ENCODE data around the gene TMEM106C. TPM values are rescaled to one million over a fixed set of nuclear protein-coding genes. Genes with fewer than 3 reads are reported as not detected.

TMEM106C gene
- polyA plus RNA-seq, 1 donor from 2014 or later = 290 TPM

GRCh38 chr12:47943623-47944340 lies 19.6 kb upstream of the TMEM106C start:
- no peaks in the 10 kb centered on the region for H3K9me2 ChIP-seq (ENCODE audit: insufficient read depth, low read length)
- no peaks in the 10 kb centered on the region for H3F3A ChIP-seq (ENCODE audit: insufficient read depth, low read length, poor library complexity, severe bottlenecking)
- TF ChIP-seq, protein P1, sequence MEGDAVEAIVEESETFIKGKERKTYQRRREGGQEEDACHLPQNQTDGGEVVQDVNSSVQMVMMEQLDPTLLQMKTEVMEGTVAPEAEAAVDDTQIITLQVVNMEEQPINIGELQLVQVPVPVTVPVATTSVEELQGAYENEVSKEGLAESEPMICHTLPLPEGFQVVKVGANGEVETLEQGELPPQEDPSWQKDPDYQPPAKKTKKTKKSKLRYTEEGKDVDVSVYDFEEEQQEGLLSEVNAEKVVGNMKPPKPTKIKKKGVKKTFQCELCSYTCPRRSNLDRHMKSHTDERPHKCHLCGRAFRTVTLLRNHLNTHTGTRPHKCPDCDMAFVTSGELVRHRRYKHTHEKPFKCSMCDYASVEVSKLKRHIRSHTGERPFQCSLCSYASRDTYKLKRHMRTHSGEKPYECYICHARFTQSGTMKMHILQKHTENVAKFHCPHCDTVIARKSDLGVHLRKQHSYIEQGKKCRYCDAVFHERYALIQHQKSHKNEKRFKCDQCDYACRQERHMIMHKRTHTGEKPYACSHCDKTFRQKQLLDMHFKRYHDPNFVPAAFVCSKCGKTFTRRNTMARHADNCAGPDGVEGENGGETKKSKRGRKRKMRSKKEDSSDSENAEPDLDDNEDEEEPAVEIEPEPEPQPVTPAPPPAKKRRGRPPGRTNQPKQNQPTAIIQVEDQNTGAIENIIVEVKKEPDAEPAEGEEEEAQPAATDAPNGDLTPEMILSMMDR (IDR thresholded peaks at IDR 0.05; ENCODE audit: poor library complexity, severe bottlenecking) = no peak
- TF ChIP-seq EZH2 (IDR thresholded peaks at IDR 0.05; ENCODE audit: borderline replicate concordance, insufficient read depth, low read length, poor library complexity, severe bottlenecking) (no peak), RAD21 (conservative IDR thresholded peaks at IDR 0.05) (no peak), EP300 (conservative IDR thresholded peaks at IDR 0.05; ENCODE audit: poor library complexity, severe bottlenecking) (no peak), SMC3 (conservative IDR thresholded peaks at IDR 0.05; ENCODE audit: poor library complexity) (no peak), MXI1 (conservative IDR thresholded peaks at IDR 0.05; ENCODE audit: poor library complexity, severe bottlenecking) (no peak), TAF1 (IDR thresholded peaks at IDR 0.05; ENCODE audit: low read depth) (no peak), POLR2AphosphoS5 (IDR thresholded peaks at IDR 0.05) (no peak)
- TF ChIP-seq, protein P2, sequence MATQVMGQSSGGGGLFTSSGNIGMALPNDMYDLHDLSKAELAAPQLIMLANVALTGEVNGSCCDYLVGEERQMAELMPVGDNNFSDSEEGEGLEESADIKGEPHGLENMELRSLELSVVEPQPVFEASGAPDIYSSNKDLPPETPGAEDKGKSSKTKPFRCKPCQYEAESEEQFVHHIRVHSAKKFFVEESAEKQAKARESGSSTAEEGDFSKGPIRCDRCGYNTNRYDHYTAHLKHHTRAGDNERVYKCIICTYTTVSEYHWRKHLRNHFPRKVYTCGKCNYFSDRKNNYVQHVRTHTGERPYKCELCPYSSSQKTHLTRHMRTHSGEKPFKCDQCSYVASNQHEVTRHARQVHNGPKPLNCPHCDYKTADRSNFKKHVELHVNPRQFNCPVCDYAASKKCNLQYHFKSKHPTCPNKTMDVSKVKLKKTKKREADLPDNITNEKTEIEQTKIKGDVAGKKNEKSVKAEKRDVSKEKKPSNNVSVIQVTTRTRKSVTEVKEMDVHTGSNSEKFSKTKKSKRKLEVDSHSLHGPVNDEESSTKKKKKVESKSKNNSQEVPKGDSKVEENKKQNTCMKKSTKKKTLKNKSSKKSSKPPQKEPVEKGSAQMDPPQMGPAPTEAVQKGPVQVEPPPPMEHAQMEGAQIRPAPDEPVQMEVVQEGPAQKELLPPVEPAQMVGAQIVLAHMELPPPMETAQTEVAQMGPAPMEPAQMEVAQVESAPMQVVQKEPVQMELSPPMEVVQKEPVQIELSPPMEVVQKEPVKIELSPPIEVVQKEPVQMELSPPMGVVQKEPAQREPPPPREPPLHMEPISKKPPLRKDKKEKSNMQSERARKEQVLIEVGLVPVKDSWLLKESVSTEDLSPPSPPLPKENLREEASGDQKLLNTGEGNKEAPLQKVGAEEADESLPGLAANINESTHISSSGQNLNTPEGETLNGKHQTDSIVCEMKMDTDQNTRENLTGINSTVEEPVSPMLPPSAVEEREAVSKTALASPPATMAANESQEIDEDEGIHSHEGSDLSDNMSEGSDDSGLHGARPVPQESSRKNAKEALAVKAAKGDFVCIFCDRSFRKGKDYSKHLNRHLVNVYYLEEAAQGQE (IDR thresholded peaks at IDR 0.05; ENCODE audit: borderline replicate concordance) = no peak
- H3K36me3 ChIP-seq (ENCODE audit: insufficient read depth, low read length) = no peaks in the 10 kb centered on the region
- no peak overlapping the region for H3K27ac ChIP-seq (ENCODE audit: low read length)
- no peak overlapping the region for H3K4me3 ChIP-seq (ENCODE audit: low read length)
- no peak overlapping the region for H3K4me2 ChIP-seq (ENCODE audit: low read length)
- H3K9ac ChIP-seq (ENCODE audit: low read length) = no peak overlapping the region
- no peaks in the 10 kb centered on the region for H4K20me1 ChIP-seq (ENCODE audit: insufficient read depth)
- no peak overlapping the region for H2AFZ ChIP-seq (ENCODE audit: low read depth, low read length)
- no peaks in the 10 kb centered on the region for H3K79me2 ChIP-seq (replicated peaks; ENCODE audit: insufficient read depth, low read length)
- no peaks in the 10 kb centered on the region for H3K9me3 ChIP-seq (ENCODE audit: low read length)
- no peaks in the 10 kb centered on the region for H3K27me3 ChIP-seq (ENCODE audit: insufficient read depth, low read depth, low read length)

DNA sequence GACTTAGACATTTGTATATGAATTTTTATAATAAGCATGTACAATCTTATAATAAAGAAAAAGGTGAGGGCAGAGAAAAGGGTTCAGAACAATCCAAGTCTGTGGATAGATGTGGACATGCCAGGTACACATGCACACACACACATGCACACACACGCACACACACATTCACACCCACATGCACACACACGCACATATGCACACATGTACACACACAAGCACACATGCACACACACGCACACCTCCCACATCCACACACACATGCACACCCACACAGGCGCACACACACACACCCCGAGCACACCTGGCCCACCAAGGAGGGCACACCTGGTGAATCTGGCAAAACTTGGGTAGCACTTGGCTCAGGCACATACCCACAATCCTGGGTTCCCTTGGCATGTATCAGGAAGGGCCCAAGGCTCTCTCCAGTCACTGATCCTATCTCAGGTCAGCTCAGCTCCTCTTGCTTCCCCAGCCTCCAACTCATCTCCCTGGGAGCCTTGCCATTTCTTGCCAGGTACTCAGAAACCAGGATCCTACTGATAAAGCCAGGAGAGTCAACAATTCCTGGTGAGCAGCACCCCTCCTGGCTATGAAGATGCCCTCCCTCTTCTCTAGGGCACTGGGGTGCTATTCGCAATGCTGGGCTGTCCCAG lies 18.6 kb upstream of the TMEM106C start:
- Histone ChIP-seq H3K9me2 (ENCODE audit: insufficient read depth, low read length) (no peaks in the 10 kb centered on the region), H3K36me3 (ENCODE audit: insufficient read depth, low read length) (no peaks in the 10 kb centered on the region), H3K9ac (ENCODE audit: low read length) (no peak overlapping the region), H3K27ac (ENCODE audit: low read length) (no peak overlapping the region), H4K20me1 (ENCODE audit: insufficient read depth) (no peaks in the 10 kb centered on the region), H3K79me2 (replicated peaks; ENCODE audit: insufficient read depth, low read length) (no peaks in the 10 kb centered on the region), H3K27me3 (ENCODE audit: insufficient read depth, low read depth, low read length) (no peaks in the 10 kb centered on the region), H2AFZ (ENCODE audit: low read depth, low read length) (no peak overlapping the region), H3K4me3 (ENCODE audit: low read length) (no peak overlapping the region), H3K9me3 (ENCODE audit: low read length) (no peaks in the 10 kb centered on the region), H3F3A (ENCODE audit: insufficient read depth, low read length, poor library complexity, severe bottlenecking) (no peaks in the 10 kb centered on the region), H3K4me2 (ENCODE audit: low read length) (no peak overlapping the region)
- TF ChIP-seq MXI1 (conservative IDR thresholded peaks at IDR 0.05; ENCODE audit: poor library complexity, severe bottlenecking) (no peak), EZH2 (IDR thresholded peaks at IDR 0.05; ENCODE audit: borderline replicate concordance, insufficient read depth, low read length, poor library complexity, severe bottlenecking) (no peak), POLR2AphosphoS5 (IDR thresholded peaks at IDR 0.05) (no peak), SMC3 (conservative IDR thresholded peaks at IDR 0.05; ENCODE audit: poor library complexity) (no peak), TAF1 (IDR thresholded peaks at IDR 0.05; ENCODE audit: low read depth) (no peak), RAD21 (conservative IDR thresholded peaks at IDR 0.05) (no peak)
- TF ChIP-seq, protein P2 (IDR thresholded peaks at IDR 0.05; ENCODE audit: borderline replicate concordance) = no peak
